ENCODE data around the gene SYNGR1.

GRCh38 chr22:39409516-39410029 is 59.8 kb downstream of the SYNGR1 start:
- no peak for TF ChIP-seq CTCF (IDR thresholded peaks at IDR 0.05)
- TF ChIP-seq POLR2A (IDR thresholded peaks at IDR 0.05): no peak
